ENCODE results near the gene DESI2. TPM values are rescaled to one million over a fixed set of nuclear protein-coding genes. Genes with fewer than 3 reads are reported as not detected.

DESI2 gene
- polyA plus RNA-seq, 1 of the 3 experiments (the other 2 are of a cell fraction), result 14.0 TPM

- TF ChIP-seq, protein P1, sequence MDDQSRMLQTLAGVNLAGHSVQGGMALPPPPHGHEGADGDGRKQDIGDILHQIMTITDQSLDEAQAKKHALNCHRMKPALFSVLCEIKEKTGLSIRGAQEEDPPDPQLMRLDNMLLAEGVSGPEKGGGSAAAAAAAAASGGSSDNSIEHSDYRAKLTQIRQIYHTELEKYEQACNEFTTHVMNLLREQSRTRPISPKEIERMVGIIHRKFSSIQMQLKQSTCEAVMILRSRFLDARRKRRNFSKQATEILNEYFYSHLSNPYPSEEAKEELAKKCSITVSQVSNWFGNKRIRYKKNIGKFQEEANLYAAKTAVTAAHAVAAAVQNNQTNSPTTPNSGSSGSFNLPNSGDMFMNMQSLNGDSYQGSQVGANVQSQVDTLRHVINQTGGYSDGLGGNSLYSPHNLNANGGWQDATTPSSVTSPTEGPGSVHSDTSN (IDR thresholded peaks at IDR 0.05), result no peak
- TF ChIP-seq RXRA (IDR thresholded peaks at IDR 0.05; ENCODE audit: borderline replicate concordance, low read depth) (no peak), RCOR1 (IDR thresholded peaks at IDR 0.05; ENCODE audit: low read length) (no peak), MAX (IDR thresholded peaks at IDR 0.05; ENCODE audit: low read depth) (no peak), SIN3A (IDR thresholded peaks at IDR 0.05; ENCODE audit: borderline replicate concordance, low read depth, low read length) (no peak), ZBTB33 (IDR thresholded peaks at IDR 0.05; ENCODE audit: borderline replicate concordance, low read depth) (no peak), GABPA (IDR thresholded peaks at IDR 0.05; ENCODE audit: low read depth) (no peak)
- Histone ChIP-seq H3K27me3 (ENCODE audit: insufficient read depth) (no peaks in the 10 kb centered on the region), H3K9me3 (no peaks in the 10 kb centered on the region), H2AFZ (ENCODE audit: low read depth) (no peak overlapping the region), H3K9me2 (no peaks in the 10 kb centered on the region), H3K36me3 (replicated peaks in 1 of 2; ENCODE audit: control insufficient read depth in 1 of 2, insufficient read depth in 2 of 2, low read length in 1 of 2) (peaks cover 14 to 23% of the 10 kb centered on the region in 2 experiments), H4K20me1 (ENCODE audit: insufficient read depth) (no peaks in the 10 kb centered on the region), H3K4me2 (no peak overlapping the region), H3K79me2 (ENCODE audit: insufficient read depth) (no peaks in the 10 kb centered on the region), H3K27ac (ENCODE audit: low read depth in 2 of 2, low read length in 1 of 2) (no peak overlapping the region), H3K9ac (no peak overlapping the region), H3K4me1 (ENCODE audit: control insufficient read depth in 1 of 2, insufficient read depth in 2 of 2, low read depth in 1 of 2, low read length in 1 of 2) (peaks cover 0 to 5% of the 10 kb centered on the region in 2 experiments; a peak in 2 of 4 replicates), H3F3A (replicated peaks; ENCODE audit: insufficient read depth) (no peaks in the 10 kb centered on the region), H3K4me3 (ENCODE audit: low read depth in 2 of 2, low read length in 1 of 2) (no peak overlapping the region)
- DNase-seq, result no peak
- POLR2A ChIA-PET, result no interaction called here
- CTCF ChIA-PET, result no interaction called here
- WGBS (ENCODE audit: low lambda C conversion rate), result 50% methylated on average over 2 of the region's 2 CpGs
Observed at GRCh38 chr1:244709476-244710368, 56.8 kb downstream of the DESI2 start.

GRCh38 chr1:244710474-244711062, 57.6 kb downstream of the DESI2 start:
- Histone ChIP-seq H3K9me3 (no peaks in the 10 kb centered on the region), H3K27ac (ENCODE audit: low read depth in 2 of 2, low read length in 1 of 2) (no peak overlapping the region), H3K27me3 (ENCODE audit: insufficient read depth) (no peaks in the 10 kb centered on the region), H3F3A (replicated peaks; ENCODE audit: insufficient read depth) (no peaks in the 10 kb centered on the region), H3K36me3 (replicated peaks in 1 of 2; ENCODE audit: control insufficient read depth in 1 of 2, insufficient read depth in 2 of 2, low read length in 1 of 2) (peaks cover 12 to 22% of the 10 kb centered on the region in 2 experiments), H3K79me2 (ENCODE audit: insufficient read depth) (no peaks in the 10 kb centered on the region), H4K20me1 (ENCODE audit: insufficient read depth) (no peaks in the 10 kb centered on the region), H3K4me1 (ENCODE audit: control insufficient read depth in 1 of 2, insufficient read depth in 2 of 2, low read depth in 1 of 2, low read length in 1 of 2) (peaks cover 0 to 5% of the 10 kb centered on the region in 2 experiments; a peak in 2 of 4 replicates), H3K9ac (no peak overlapping the region), H3K4me2 (no peak overlapping the region), H3K4me3 (ENCODE audit: low read depth in 2 of 2, low read length in 1 of 2) (no peak overlapping the region), H2AFZ (ENCODE audit: low read depth) (no peak overlapping the region), H3K9me2 (no peaks in the 10 kb centered on the region)
- CTCF ChIA-PET, result no interaction called here
- 88% methylated on average over 2 of the region's 2 CpGs for WGBS (ENCODE audit: low lambda C conversion rate)
- TF ChIP-seq GATA2 (CRISPR knock-in tag; IDR thresholded peaks at IDR 0.05) (no peak), JUND (IDR thresholded peaks at IDR 0.05) (no peak), IRF3 (IDR thresholded peaks at IDR 0.05; ENCODE audit: low read depth, low read length) (no peak), TAF1 (IDR thresholded peaks at IDR 0.05; ENCODE audit: borderline replicate concordance, low read depth, low read length) (no peak), RCOR1 (IDR thresholded peaks at IDR 0.05; ENCODE audit: low read length) (no peak), MEF2A (IDR thresholded peaks at IDR 0.05; ENCODE audit: borderline replicate concordance, low read depth) (no peak), EZH2phosphoT487 (IDR thresholded peaks at IDR 0.05; ENCODE audit: borderline replicate concordance, low read depth) (no peak), NFIC (IDR thresholded peaks at IDR 0.05; ENCODE audit: borderline replicate concordance) (no peak), MAX (IDR thresholded peaks at IDR 0.05; ENCODE audit: low read depth) (no peak), TCF12 (IDR thresholded peaks at IDR 0.05) (no peak), ELF1 (IDR thresholded peaks at IDR 0.05) (no peak), SIN3A (IDR thresholded peaks at IDR 0.05; ENCODE audit: borderline replicate concordance, low read depth, low read length) (no peak)
- DNase-seq, result no peak
- POLR2A ChIA-PET, result no interaction called here
